HepG2 (cell line): Measurements from ENCODE around the gene HOXD4. TPM values are rescaled to one million over a fixed set of nuclear protein-coding genes. Genes with fewer than 3 reads are reported as not detected.

Experiments used
- ATAC-seq: fragments of 200-7000 bp; cut with Tn5 transposase; 3 replicates; pipeline ENCODE4 v1.9.1; 2020; ENCODE audit warnings: mild to moderate bottlenecking, moderate library complexity
- BruUV-seq: library from RNA; stranded (reverse); fragments of 400-500 nt; replicated peaks from 2 replicates; lab custom pipeline; 2021; lab: Mats Ljungman, UMichigan
- CTCF ChIA-PET: fragments of 300-600 bp; formaldehyde crosslinking; extraction: SDS; loops from one replicate; lab custom pipeline; 2021; ENCODE audit warnings: low total read pairs, inconsistent platforms, low intra/inter-chr PET ratio; lab: Yijun Ruan, JAX
- POLR2A ChIA-PET: fragments of 350-600 bp; sonication (Branson Sonifier 250); formaldehyde crosslinking; loops from one replicate; lab custom pipeline; 2020; ENCODE audit warnings: antibody characterized with exemption, inconsistent platforms; lab: Yijun Ruan, JAX
- DNase-seq: peaks from one replicate; pipeline ENCODE4 v3.0.0-alpha.2; 2015; ENCODE audit warnings: low spot score
- FAIRE-seq: peaks from 3 replicates; lab custom pipeline; 2011; peaks lifted over from hg19 to GRCh38; lab: Jason Lieb, UNC
- H2AFZ ChIP-seq: one replicate; pipeline ENCODE4 v1.6.1; 2011; ENCODE audit warnings: low read length, inconsistent platforms
- H3K27ac ChIP-seq: fragments of 300-600 bp; 3 replicates; pipeline ENCODE4 v1.8.0; 2011; ENCODE audit warnings: mixed run types, mild to moderate bottlenecking, mixed read lengths, low read length, inconsistent platforms; ENCODE audit not compliant: insufficient read depth; ENCODE audit errors: extremely low read length
- H3K27me3 ChIP-seq, 2 experiments: fragments of 200-600 bp in 1 of 2; 2 replicates in 1 of 2; 3 replicates in 1 of 2; pipeline versions ENCODE4 v1.6.0 to v1.8.0; 2011; ENCODE audit warnings: low read length in 2 of 2, mild to moderate bottlenecking in 2 of 2, moderate library complexity in 2 of 2, inconsistent platforms in 1 of 2; ENCODE audit not compliant: insufficient read depth in 2 of 2, control insufficient read depth in 1 of 2
- H3K36me3 ChIP-seq, 2 experiments: fragments of 200-600 bp in 1 of 2; replicated peaks in 1 of 2; 2 replicates in 1 of 2; 3 replicates in 1 of 2; pipeline versions ENCODE4 v1.5.1 to v1.8.0; 2011; ENCODE audit warnings: low read length in 2 of 2, inconsistent platforms in 1 of 2; ENCODE audit not compliant: insufficient read depth in 2 of 2, control insufficient read depth in 1 of 2
- H3K4me1 ChIP-seq: 2 replicates; pipeline ENCODE4 v1.5.1; 2012; ENCODE audit warnings: low read length, inconsistent platforms; ENCODE audit not compliant: insufficient read depth
- H3K4me2 ChIP-seq: 2 replicates; pipeline ENCODE4 v1.6.0; 2011; ENCODE audit warnings: low read depth, low read length, inconsistent platforms
- H3K4me3 ChIP-seq, 3 experiments: fragments of 200-600 bp in 1 of 3; sonication (generic), shearing (Covaris generic) in 1 of 3; replicated peaks in 1 of 3; 2 replicates each; pipeline ENCODE4 v1.5.1; 2011 to 2016; ENCODE audit warnings: low read length in 3 of 3, inconsistent platforms in 2 of 3, low read depth in 2 of 3, mild to moderate bottlenecking in 2 of 3, control low read depth in 1 of 3, mixed read lengths in 1 of 3; ENCODE audit not compliant: insufficient read depth in 1 of 3
- H3K79me2 ChIP-seq: one replicate; pipeline ENCODE4 v1.6.1; 2011; ENCODE audit warnings: low read length, inconsistent platforms; ENCODE audit not compliant: insufficient read depth
- H3K9ac ChIP-seq: 2 replicates; pipeline ENCODE4 v1.6.0; 2011; ENCODE audit warnings: mild to moderate bottlenecking, low read depth, low read length, inconsistent platforms; ENCODE audit not compliant: insufficient read depth
- H3K9me3 ChIP-seq: 2 replicates; pipeline ENCODE4 v1.5.1; 2012; ENCODE audit warnings: mild to moderate bottlenecking, low read length
- H4K20me1 ChIP-seq: 2 replicates; pipeline ENCODE4 v1.6.0; 2011; ENCODE audit warnings: inconsistent platforms, mild to moderate bottlenecking, low read length, moderate library complexity; ENCODE audit not compliant: insufficient read depth
- JUN ChIP-seq: sonication (generic); formaldehyde crosslinking; IDR thresholded peaks from 2 replicates; pipeline ENCODE4 v1.4.0; 2020; ENCODE audit warnings: mild to moderate bottlenecking, missing genetic modification reagents
- KLF15 ChIP-seq: sonication (generic); formaldehyde crosslinking; IDR thresholded peaks from 2 replicates; pipeline ENCODE4 v1.8.1; 2023; ENCODE audit warnings: borderline replicate concordance, mild to moderate bottlenecking, inconsistent platforms, missing genetic modification reagents, mixed read lengths
- MTF2 ChIP-seq: sonication (generic); formaldehyde crosslinking; IDR thresholded peaks from 2 replicates; pipeline ENCODE4 v1.5.0; 2020; ENCODE audit warnings: missing genetic modification reagents, borderline replicate concordance
- NONO ChIP-seq, 2 experiments: fragments of 450-650 bp in 1 of 2; sonication (generic) in 1 of 2; formaldehyde crosslinking in 1 of 2; IDR thresholded peaks in 1 of 2; conservative IDR thresholded peaks in 1 of 2; 2 replicates each; pipeline versions ENCODE4 v1.6.1 to v1.8.0; 2017 to 2022; ENCODE audit warnings: mild to moderate bottlenecking in 1 of 2, missing genetic modification reagents in 1 of 2, moderate library complexity in 1 of 2
- POLR2G ChIP-seq: fragments of 200-400 bp; formaldehyde crosslinking; IDR thresholded peaks from 2 replicates; pipeline ENCODE4 v1.6.1; 2018; ENCODE audit warnings: mild to moderate bottlenecking, low read depth, low read length, moderate library complexity
- SPEN ChIP-seq: sonication (generic); formaldehyde crosslinking; IDR thresholded peaks from 2 replicates; pipeline ENCODE4 v1.5.1; 2020; ENCODE audit warnings: low read depth, mild to moderate bottlenecking, missing genetic modification reagents
- SRF ChIP-seq: IDR thresholded peaks from 2 replicates; pipeline ENCODE4 v1.6.1; 2011; ENCODE audit warnings: mild to moderate bottlenecking, low read depth, low read length, moderate library complexity
- SUZ12 ChIP-seq: fragments of 150-350 bp; IDR thresholded peaks from 2 replicates; pipeline ENCODE4 v1.6.1; 2014; ENCODE audit warnings: low read depth, low read length
- ZFY ChIP-seq: sonication (generic); formaldehyde crosslinking; IDR thresholded peaks from 2 replicates; pipeline ENCODE4 v1.4.0; 2020; ENCODE audit warnings: missing genetic modification reagents
- ZNF121 ChIP-seq: sonication (generic); formaldehyde crosslinking; IDR thresholded peaks from 2 replicates; pipeline ENCODE4 v1.5.0; 2020; ENCODE audit warnings: mild to moderate bottlenecking, missing genetic modification reagents
- ZNF616 ChIP-seq: sonication (generic); formaldehyde crosslinking; IDR thresholded peaks from 2 replicates; pipeline ENCODE4 v1.5.0; 2020; ENCODE audit warnings: low read depth, mild to moderate bottlenecking, missing genetic modification reagents
- ZNF709 ChIP-seq: sonication (generic); formaldehyde crosslinking; IDR thresholded peaks from 2 replicates; pipeline ENCODE4 v1.5.0; 2020; ENCODE audit warnings: mild to moderate bottlenecking, missing genetic modification reagents
- ZNF780A ChIP-seq: sonication (generic); formaldehyde crosslinking; IDR thresholded peaks from 2 replicates; pipeline ENCODE4 v1.8.0; 2022; ENCODE audit warnings: mild to moderate bottlenecking, missing genetic modification reagents, moderate library complexity
- ZNF839 ChIP-seq: sonication (generic); formaldehyde crosslinking; IDR thresholded peaks from 2 replicates; pipeline ENCODE4 v1.4.0; 2020; ENCODE audit warnings: missing genetic modification reagents, mild to moderate bottlenecking, borderline replicate concordance
- in situ Hi-C: cut with HindIII; loops from 2 replicates; pipeline ENCODE4 v1.10.0; 2017; ENCODE audit warnings: low pct_unique_long_range_greater_than_20kb; ENCODE audit not compliant: extremely low pct_ligation_motif_present
- intact Hi-C: fragments of 100-400 bp; cut with micrococcal nuclease; formaldehyde crosslinking; loops from one replicate; pipeline ENCODE4 v1.10.0; 2022; ENCODE audit not compliant: unreplicated experiment
- polyA plus RNA-seq, 8 experiments: library from polyadenylated mRNA; depleted of rRNA in 3 of 8; stranded (reverse) in 7 of 8; unstranded in 1 of 8; fragments of >200 nt; fragmentation: Illumina TruSeq in 4 of 8; extraction: Trizol in 4 of 8; gene quantifications; 2 replicates each; pipeline versions ENCODE4 v1.2.1 to v1.2.3, GENCODE V29; 2011 to 2016; ENCODE audit warnings: low read depth in 4 of 8, missing spikeins in 1 of 8, mixed read lengths in 1 of 8; ENCODE audit not compliant: insufficient read depth in 1 of 8
- total RNA-seq, 5 experiments: library from RNA; depleted of rRNA; stranded (reverse); fragments of >200 nt; fragmentation: Illumina TruSeq; extraction: Trizol; gene quantifications; 2 replicates each; pipeline ENCODE4 v1.2.3, GENCODE V29; 2016; ENCODE audit warnings: low read depth in 1 of 5
- TF ChIP-seq, protein P1 (sequence below): sonication (generic); formaldehyde crosslinking; IDR thresholded peaks from 2 replicates; pipeline ENCODE4 v1.4.0; 2020; ENCODE audit warnings: mild to moderate bottlenecking, low read depth, missing genetic modification reagents
- TF ChIP-seq, protein P2 (sequence below): sonication (generic); formaldehyde crosslinking; IDR thresholded peaks from 2 replicates; pipeline ENCODE4 v1.5.1; 2020; ENCODE audit warnings: missing genetic modification reagents, mild to moderate bottlenecking, borderline replicate concordance
- TF ChIP-seq, protein P3 (sequence below): sonication (generic); formaldehyde crosslinking; IDR thresholded peaks from 2 replicates; pipeline ENCODE4 v1.4.0; 2020; ENCODE audit warnings: low read depth, missing genetic modification reagents
- TF ChIP-seq, protein P4 (sequence below): sonication (generic); formaldehyde crosslinking; IDR thresholded peaks from 2 replicates; pipeline ENCODE4 v1.8.1; 2023; ENCODE audit warnings: mild to moderate bottlenecking, inconsistent platforms, moderate library complexity, missing genetic modification reagents, borderline replicate concordance

Gene HOXD4
- total and polyA plus RNA-seq, 2 of the 13 experiments (the other 11 are each of a cell fraction or from before 2014, with no cell fraction given): not detected

DNA sequence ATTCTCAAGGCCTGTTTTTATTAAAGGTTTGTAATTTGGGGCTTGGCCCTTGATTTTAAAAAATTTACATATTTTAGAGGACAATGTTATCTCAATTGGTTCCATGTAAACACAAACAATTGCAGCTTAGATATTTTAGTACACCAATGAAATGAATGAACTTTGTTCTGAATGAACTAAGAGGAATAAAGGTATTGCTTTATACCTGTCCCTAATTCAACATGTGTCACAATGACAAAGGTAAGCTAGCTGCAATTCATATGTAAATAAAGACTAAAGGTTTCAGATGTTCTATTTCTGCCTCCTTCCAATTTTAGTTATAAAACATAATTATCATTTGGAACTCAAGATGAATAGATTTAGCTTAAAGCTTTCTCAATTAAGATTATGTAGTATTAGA is 48.6 kb downstream of the HOXD4 start:
- Histone ChIP-seq H4K20me1 (no peaks in the 10 kb centered on the region), H3K9me3 (no peaks in the 10 kb centered on the region), H3K4me1 (peaks cover 5% of the 10 kb centered on the region; the same call in 1 of the 2 replicates), H3K27me3 (peaks cover 0 to 50% of the 10 kb centered on the region in 2 experiments; a peak in 3 of 5 replicates), H2AFZ (no peak overlapping the region), H3K9ac (no peak overlapping the region), H3K4me3 (no peak overlapping the region), H3K79me2 (no peaks in the 10 kb centered on the region), H3K36me3 (no peaks in the 10 kb centered on the region), H3K27ac (no peak overlapping the region), H3K4me2 (no peak overlapping the region)
- intact Hi-C loops: no loop called here
- FAIRE-seq (no peak), DNase-seq (no peak), ATAC-seq (no peak)
- CTCF ChIA-PET: no interaction called here
- TF ChIP-seq, protein P1, sequence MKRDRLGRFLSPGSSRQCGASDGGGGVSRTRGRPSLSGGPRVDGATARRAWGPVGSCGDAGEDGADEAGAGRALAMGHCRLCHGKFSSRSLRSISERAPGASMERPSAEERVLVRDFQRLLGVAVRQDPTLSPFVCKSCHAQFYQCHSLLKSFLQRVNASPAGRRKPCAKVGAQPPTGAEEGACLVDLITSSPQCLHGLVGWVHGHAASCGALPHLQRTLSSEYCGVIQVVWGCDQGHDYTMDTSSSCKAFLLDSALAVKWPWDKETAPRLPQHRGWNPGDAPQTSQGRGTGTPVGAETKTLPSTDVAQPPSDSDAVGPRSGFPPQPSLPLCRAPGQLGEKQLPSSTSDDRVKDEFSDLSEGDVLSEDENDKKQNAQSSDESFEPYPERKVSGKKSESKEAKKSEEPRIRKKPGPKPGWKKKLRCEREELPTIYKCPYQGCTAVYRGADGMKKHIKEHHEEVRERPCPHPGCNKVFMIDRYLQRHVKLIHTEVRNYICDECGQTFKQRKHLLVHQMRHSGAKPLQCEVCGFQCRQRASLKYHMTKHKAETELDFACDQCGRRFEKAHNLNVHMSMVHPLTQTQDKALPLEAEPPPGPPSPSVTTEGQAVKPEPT (CRISPR knock-in tag): no peak
- no peak for TF ChIP-seq ZNF121 (CRISPR knock-in tag)
- TF ChIP-seq ZNF780A (CRISPR knock-in tag): no peak
- TF ChIP-seq, protein P2, sequence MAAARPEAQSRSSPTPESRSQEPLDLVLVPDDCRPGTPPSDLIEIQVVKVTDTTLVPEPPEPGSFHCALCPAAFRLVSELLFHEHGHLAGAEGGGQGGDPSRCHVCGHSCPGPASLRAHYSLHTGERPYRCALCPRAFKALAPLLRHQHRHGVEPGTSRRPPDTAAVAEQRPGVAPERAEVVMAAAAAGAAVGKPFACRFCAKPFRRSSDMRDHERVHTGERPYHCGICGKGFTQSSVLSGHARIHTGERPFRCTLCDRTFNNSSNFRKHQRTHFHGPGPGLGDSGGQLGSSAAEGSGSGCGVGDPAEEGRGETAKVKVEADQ (CRISPR knock-in tag): no peak
- no peak for TF ChIP-seq ZNF616 (CRISPR knock-in tag)
- TF ChIP-seq NONO (IDR thresholded peaks at IDR 0.05): no peak
- no peak for TF ChIP-seq NONO (CRISPR knock-in tag; conservative IDR thresholded peaks at IDR 0.05)
- TF ChIP-seq, protein P3, sequence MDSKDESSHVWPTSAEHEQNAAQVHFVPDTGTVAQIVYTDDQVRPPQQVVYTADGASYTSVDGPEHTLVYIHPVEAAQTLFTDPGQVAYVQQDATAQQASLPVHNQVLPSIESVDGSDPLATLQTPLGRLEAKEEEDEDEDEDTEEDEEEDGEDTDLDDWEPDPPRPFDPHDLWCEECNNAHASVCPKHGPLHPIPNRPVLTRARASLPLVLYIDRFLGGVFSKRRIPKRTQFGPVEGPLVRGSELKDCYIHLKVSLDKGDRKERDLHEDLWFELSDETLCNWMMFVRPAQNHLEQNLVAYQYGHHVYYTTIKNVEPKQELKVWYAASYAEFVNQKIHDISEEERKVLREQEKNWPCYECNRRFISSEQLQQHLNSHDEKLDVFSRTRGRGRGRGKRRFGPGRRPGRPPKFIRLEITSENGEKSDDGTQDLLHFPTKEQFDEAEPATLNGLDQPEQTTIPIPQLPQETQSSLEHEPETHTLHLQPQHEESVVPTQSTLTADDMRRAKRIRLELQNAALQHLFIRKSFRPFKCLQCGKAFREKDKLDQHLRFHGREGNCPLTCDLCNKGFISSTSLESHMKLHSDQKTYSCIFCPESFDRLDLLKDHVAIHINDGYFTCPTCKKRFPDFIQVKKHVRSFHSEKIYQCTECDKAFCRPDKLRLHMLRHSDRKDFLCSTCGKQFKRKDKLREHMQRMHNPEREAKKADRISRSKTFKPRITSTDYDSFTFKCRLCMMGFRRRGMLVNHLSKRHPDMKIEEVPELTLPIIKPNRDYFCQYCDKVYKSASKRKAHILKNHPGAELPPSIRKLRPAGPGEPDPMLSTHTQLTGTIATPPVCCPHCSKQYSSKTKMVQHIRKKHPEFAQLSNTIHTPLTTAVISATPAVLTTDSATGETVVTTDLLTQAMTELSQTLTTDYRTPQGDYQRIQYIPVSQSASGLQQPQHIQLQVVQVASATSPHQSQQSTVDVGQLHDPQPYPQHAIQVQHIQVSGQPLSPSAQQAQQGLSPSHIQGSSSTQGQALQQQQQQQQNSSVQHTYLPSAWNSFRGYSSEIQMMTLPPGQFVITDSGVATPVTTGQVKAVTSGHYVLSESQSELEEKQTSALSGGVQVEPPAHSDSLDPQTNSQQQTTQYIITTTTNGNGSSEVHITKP (CRISPR knock-in tag): no peak
- no peak for TF ChIP-seq ZNF709 (CRISPR knock-in tag)
- no peak for TF ChIP-seq MTF2
- TF ChIP-seq KLF15 (CRISPR knock-in tag): no peak
- TF ChIP-seq SRF: no peak
- no peak for TF ChIP-seq SPEN (CRISPR knock-in tag)
- TF ChIP-seq, protein P4, sequence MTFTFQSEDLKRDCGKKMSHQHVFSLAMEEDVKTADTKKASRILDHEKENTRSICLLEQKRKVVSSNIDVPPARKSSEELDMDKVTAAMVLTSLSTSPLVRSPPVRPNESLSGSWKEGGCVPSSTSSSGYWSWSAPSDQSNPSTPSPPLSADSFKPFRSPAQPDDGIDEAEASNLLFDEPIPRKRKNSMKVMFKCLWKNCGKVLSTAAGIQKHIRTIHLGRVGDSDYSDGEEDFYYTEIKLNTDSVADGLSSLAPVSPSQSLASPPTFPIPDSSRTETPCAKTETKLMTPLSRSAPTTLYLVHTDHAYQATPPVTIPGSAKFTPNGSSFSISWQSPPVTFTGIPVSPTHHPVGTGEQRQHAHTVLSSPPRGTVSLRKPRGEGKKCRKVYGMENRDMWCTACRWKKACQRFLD (CRISPR knock-in tag): no peak
- TF ChIP-seq JUN (CRISPR knock-in tag): no peak
- no peak for TF ChIP-seq ZFY (CRISPR knock-in tag)
- no peak for TF ChIP-seq ZNF839
- no peak for TF ChIP-seq POLR2G
- TF ChIP-seq SUZ12: no peak
- POLR2A ChIA-PET: interaction anchor here (0.8 kb wide), 1 partner anchor 69 kb away, joined by 3 read pairs; the partner anchor contains the start of gene MTX2
- in situ Hi-C loops: no loop called here
- BruUV-seq: no TSS peak
